Measurements from ENCODE around the gene RBMS3.
"Not testable (repeated sequence)": the region's sequence is repeated elsewhere in the genome, so short reads cannot be mapped to it uniquely, and the experiment has no call there.

Gene RBMS3

DNA sequence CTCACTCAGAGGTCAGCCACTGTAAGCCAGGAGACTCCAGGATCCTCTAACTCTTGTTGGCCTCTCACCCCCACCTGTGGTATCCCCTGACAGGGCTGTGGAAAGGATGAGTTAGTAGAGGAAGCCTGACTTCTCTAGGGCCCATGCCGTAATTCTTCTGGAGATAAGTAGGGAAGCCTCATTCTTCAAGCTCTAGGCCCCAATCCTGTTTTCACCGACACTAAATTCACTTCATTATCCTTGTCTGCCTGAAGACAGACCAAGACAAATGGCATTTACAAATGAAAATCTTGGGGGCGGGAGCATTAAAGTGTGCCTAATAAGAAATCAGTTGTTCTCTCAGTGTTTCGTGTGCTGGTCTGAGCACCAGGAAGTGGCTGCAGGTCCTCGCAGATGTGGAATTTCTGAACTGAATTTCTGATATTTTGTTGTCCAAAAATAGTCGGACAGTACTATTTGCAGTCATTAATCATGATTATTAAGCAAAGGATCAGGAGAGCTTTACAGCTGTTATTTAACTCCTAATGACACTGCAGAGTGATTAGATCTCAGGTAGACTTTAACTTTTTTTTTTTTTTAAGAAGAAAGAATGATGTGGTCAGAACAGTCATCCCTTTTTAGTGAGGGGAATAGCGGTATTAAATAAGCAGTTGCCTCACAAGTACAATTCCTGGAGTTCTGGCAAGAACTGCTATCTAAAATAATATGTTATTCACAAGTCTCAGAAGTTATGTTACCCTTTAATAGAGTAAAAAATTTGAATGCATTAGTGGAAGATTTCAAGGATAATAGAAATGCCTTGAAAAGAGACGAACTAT is 58.4 kb downstream of the RBMS3 start:
- no peak for DNase-seq (ENCODE audit: low read depth)

DNA sequence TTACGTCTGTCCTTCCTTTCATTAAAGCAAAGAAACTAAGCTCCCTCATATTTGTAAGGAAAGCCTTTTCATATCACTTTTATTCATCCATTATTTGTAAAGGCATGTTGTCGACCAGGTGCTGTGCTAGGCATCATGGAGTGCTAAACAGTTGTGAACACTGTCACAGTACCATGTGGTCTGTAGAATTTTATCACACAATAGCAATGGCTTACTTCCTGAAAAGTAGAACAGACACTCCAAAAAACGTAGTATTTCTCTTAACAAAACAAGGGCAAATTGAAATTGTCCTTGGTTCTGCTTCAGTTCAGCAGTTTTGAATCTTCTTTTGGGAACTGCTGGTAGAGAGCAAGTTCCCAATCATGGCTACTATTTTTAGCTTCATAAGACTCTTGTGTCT is 63.3 kb downstream of the RBMS3 start:
- no peak for DNase-seq (ENCODE audit: low read depth)

DNA sequence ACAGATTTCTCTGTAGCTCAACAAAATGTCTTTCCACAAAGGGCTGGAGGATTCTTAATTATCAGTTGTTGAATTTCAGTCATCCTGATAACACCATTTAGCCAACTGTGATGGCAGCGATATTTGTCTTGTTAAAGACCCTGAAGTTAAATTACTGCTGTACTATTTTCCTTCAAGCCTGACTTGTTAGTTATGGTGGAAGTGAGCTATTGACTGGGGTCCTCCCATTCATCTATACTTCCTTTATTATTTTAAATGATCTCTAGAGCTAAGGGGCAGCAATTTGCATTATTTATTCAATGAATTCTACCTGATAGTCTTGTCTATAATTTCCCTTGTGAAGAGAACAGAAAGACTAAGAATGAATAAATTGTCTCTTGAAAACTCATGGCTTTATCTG is 64.1 kb downstream of the RBMS3 start:
- no peak for DNase-seq (ENCODE audit: low read depth)

DNA sequence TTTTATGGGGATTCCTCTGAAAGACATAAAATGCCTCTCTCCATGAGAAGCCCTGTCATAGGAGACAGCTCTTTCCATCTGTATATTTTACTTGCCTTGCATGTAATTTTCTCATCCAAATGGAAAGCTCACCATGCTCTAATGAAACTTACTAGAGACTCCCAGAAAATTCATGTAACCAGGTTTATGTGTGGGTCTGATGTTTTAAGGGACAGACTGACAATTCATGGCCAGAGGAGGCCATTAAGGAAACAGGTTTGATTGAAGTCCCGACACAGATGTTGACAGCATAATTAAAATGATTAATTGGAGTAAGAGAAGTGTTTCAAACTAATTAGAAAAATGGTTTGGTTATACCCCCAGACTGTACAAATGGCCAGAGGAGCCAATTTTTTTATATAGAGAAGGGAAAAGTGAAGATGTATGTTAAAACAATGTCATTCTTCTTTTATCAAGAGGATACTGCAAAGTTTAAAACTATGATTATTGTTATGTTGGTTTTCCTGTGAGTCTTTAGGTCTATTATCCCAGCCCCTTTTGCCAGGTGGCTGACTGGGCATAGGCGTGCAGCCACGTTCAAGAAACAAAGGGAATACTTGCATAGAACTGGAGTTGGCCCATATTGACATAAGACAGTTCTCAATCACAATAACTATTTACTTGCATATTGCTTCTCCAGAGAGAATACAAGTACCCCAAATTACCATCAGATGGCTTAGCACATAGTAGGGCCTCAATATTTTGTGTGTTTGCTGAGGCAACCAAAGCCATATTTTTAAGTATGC is 64.8 kb downstream of the RBMS3 start:
- DNase-seq (ENCODE audit: low read depth): no peak

DNA sequence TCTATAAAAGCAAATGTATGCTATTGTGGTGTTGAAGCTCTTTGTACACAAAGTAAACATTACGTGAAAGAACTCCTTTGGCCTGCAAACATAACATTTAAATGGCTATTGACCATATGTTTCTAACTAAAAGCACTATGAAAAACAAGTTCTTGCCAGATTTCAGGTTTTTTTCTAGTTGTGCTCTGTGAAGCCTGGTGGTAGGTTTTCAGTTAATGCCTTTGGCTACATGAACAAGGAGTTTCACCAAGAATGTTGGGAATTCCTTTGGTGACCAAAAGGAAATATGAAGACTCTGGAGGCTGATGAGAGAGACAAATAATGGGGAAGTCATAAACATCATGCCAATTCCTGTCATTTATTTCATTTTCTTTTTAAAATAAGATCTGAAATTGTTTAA is 66.0 kb downstream of the RBMS3 start:
- DNase-seq (ENCODE audit: low read depth): no peak

DNA sequence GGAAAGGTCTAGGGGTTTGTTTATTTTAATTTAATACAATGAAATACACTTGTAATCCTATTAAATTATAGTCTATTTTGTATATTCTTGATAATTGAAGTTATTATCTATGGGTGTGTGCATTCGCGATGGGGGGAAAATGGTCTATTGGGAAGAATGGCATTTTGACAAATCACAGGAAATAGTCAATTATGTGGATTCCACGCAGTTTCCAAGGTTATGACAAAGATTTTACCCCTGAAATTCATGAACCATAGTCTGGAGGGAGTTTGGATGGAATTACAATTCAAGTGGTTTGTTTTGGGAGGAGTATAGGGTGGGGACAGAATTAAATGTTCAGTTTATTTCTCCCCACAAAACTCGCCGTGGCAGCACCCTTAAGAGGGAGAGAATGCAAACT is 66.5 kb downstream of the RBMS3 start:
- no peak for DNase-seq (ENCODE audit: low read depth)

DNA sequence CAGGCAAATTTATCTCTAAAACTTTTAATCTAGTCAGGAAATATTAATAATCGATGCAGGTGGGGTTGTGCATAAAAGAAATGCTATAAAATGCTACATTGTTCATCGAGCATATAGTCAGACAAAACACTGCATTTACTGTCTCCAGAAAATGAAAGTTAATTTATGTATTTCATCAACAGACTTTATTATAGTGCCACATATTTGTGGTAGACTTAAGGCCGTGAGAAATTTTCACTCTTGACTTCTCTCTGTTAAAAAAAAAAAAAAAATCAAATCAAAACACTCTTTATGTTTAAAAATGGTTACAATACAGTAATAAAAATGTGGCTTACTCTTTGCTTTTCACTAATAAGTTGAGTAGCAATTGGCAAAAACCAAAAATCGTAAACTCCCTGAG is 67.4 kb downstream of the RBMS3 start:
- DNase-seq (ENCODE audit: low read depth): no peak

DNA sequence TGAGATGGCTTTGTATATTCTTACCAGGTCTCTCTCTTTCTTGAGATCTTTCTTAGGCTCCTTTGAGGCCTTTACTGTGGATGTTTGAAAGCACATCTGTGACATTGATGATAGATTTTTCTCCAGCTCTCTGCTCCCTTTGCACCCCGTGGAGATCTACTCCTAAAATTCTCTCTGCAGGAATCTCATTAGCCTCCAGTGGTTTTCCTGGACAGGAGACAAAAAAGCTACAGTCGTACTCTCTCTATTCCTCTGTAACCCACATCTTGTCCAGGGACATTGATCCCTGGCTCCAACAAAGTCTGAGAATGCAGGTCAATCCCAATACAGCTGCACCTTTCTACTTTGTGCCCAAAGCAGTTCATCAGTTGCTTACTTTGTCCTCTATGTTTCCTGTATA is 68.2 kb downstream of the RBMS3 start:
- no peak for DNase-seq (ENCODE audit: low read depth)

DNA sequence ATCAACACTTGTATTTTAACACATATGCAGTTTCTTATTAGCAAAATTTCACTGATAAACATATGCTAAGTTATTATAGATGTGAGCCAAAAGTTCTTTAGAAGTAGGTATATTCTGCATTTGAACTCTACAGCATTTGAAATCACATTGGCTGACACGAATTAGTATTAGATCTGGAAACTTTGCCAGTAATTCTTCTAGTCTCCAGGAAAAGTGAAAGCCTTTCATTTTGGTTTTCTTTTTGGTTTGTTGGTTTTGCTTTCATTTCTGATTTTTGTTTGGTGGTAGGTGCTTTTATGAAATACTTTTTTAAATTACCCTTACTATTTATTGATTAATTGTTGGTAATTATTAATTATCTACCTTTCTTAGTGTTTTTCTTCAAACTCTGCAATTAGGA is 72.9 kb downstream of the RBMS3 start:
- DNase-seq (ENCODE audit: low read depth): no peak

DNA sequence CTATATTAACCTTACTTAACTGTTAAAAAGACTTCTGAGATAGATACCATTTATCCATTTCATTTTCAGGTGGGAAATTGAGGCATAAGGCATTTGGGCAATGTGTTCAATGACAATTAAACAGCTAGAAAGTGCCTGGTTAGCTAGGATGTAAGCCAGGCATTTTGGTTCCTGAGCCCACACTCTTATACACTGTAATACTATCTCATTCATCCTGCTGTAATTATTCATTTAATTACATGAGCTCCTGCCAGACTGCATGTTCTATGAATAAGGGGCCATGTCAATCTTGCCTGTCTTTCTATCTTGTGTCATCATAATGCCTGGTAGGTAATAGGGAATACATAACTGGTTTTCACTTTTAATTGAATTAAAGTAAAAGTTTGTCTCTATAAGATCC is 74.0 kb downstream of the RBMS3 start:
- no peak for DNase-seq (ENCODE audit: low read depth)

DNA sequence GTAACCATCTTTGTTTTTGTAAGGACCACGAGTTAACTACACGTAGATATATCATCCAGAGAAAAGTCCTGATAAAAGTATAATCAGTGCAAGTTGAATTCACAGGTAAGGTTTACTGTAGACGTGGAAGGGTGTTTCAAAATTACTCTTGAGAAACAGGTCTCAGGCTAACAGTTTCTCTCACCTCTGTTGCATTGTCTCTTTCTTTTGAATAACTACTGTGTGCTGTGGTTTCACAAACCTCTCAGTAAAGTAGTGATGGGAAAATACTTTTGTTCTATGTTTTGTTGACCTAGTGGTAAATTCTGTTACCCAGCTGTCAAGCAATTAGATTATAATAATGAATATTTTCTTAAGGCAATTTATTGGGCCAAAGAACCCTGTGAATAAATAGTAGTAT is 75.2 kb downstream of the RBMS3 start:
- DNase-seq (ENCODE audit: low read depth): no peak

DNA sequence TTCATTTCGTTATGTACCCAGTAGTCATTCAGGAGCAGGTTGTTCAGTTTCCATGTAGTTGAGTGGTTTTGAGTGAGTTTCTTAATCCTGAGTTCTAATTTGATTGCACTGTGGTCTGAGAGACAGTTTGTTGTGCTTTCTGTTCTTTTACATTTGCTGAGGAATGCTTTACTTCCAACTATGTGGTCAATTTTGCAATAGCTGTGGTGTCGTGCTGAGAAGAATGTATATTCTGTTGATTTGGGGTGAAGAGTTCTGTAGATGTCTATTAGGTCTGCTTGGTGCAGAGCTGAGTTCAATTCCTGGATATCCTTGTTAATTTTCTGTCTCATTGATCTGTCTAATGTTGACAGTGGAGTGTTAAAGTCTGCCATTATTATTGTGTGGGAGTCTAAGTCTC is 79.4 kb downstream of the RBMS3 start:
- DNase-seq (ENCODE audit: low read depth): not testable (repeated sequence)

DNA sequence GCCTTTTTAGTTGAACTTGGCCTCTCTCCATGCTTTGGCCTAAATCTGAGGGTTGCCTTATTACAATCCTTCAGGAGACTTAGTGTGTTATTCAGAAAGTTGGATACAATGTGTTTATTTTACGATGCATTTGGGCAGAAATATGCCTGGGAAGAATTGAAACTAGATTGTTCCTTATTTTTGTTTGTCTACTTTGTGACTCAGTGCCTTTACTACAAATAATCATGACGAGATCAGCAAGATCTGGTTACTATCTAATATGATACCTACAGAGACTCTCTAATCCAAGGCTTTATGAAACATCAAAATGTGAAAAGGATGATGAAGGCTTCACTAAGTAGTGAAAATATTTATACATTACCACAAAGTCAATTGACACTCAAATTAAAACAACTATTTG is 82.2 kb downstream of the RBMS3 start:
- DNase-seq (ENCODE audit: low read depth): no peak

DNA sequence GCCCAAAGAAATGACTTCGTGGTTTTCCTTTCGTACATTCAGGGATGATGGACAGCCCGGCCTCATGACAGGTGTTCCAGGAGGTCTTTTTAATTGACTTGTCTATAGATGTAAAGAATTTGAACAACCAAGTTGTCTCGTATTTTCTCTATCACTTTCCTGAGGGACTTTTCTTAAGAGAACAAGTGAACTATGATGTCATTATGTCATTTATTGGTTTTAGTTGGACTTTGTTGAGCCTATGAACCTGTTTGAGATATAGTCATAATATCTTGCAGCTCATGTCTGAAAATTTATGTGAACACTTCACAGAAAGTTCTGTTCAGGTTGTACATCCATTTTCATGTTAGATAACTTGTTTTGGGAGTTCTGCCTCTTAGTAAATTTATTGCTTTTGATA is 89.2 kb downstream of the RBMS3 start:
- no peak for DNase-seq (ENCODE audit: low read depth)

DNA sequence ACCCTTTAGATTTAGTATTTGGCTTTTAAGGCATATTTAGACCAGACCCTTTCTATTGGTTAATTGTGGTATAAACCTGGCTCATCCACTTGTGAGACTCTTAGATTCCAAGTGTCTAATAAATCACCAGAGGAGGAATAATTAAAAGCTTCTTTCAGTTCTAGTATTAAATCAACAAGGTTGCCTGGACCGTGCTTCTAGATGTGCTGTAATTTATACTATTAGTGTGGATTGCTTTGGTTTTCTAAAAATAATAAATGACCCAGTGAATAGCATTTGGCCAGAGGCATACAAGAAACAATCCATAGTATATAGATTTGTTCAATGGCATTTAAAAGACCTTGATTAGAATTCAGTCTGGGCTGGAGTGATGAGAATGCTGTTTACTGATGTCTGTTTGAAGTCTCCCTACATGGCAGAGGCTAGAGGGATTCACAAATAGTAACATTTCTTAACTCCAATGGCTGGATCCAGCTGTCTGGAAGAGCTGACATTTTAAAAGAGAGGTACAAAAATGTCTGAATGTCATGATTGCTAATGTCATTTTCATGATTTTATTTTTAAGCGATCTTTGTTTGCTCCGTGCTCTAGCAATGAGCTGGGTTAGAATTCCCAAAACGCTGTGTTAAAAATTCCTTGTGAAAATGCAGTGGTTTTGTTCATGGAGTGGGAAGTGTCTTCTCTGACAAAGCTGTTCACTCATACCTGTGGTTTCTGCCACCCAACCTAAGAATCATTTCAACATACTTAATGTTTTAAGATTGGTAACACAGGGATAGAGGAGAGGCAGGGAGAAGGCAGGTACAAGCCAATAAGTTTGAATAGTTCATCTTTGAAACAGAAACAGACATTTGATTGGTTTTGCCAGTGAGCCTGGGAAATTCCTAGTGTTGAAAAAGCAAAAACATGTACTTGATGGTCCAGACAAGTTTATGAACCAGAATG is 89.9 kb downstream of the RBMS3 start:
- DNase-seq (ENCODE audit: low read depth): no peak

DNA sequence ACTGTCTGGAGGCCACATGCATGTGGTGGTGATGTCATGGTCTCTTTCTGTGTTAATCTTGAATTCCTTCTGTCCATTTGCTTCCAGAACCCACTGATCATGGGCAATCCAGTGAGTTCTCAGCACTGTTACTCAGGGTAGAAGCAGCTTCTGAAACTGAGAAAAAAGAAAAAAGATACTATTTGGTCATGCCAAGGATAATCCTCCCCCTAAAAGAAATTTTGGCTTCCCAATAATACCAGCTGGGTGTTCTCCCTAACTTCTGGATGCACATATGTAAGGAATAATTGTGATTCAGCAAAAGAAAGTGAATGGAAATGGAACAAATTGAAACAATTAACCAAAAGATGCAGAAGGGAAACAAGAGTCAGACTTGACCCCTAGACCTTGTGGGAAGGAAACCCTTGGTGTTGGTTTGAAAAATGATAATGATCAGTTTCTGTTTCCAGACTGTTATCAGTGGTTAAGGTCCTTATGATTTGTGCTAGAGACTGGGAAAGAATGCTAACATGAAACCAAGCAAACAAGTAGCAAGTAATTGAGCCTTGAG is 92.3 kb downstream of the RBMS3 start:
- DNase-seq (ENCODE audit: low read depth): no peak

DNA sequence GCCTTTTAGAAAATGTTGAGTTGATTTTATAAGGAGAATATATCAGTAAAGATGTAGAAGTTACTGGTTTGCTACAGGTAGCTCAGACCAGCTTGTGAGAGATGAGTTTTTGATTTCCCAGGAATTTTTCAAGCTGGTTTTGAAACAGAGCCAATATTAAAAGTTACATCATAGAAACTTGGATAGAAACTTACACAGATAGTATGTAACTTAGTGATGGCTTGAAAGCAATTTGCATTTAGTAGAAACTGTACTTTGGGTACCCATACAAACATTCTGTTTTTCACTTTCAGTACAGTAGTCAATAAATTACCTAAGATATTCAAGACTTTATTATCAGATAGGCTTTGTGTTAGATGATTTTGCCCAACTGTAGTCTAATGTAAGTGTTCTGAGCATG is 93.4 kb downstream of the RBMS3 start:
- no peak for DNase-seq (ENCODE audit: low read depth)

DNA sequence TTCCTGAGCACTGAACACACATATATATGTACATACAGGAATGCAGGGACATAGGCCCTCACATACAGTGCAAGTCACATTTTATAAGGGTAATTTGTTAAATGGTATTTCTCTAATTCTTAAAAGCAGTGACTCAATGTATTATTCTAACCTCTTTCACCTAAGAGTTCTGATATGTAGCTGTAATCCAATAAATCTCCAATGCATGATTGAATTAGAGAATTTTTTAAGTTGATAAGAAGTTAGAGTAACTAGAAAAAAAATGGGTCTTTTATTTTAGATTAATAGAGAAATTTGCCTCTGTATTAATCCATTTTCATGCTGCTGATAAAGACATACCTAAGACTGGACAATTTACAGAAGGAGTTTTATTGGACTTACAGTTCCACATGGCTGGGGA is 98.2 kb downstream of the RBMS3 start:
- DNase-seq (ENCODE audit: low read depth): no peak

DNA sequence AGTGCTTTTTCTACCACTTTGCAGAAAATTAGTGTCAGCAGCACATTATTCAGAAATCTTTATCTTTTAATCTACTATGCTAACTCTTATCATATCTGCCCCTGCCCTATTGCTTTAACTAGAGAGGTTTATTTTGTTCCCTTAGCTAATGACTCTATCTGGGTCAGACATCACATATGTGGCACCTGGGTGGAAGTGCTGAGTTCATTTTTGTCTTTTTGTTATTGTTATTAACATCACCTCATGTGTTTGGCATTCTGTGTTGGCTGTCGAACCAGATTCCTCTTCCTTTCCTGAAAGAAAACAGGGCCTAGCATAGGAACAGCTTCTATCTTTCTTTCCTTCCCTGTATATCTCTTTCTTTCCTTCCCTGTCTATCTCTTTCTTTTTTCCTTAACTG is 100.7 kb downstream of the RBMS3 start:
- no peak for DNase-seq (ENCODE audit: low read depth)

DNA sequence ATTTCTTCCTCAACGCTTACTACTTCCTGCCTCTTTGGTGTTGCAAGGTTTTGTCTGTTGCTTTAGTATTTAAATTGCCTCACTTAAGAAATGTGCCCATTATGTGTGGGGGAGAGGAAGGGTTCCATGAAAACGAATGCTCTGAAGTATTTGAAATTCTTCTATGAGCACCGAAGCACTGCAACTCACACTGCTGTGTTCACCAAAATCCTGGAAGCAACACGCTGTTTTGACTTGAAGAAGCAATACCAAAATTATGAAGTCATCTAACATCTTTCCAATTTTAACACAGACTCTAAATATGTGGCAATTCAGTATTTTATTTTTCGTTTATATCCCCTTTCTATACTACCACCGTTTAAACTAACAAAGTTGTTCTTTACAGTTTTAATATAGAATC is 101.5 kb downstream of the RBMS3 start:
- no peak for DNase-seq (ENCODE audit: low read depth)

DNA sequence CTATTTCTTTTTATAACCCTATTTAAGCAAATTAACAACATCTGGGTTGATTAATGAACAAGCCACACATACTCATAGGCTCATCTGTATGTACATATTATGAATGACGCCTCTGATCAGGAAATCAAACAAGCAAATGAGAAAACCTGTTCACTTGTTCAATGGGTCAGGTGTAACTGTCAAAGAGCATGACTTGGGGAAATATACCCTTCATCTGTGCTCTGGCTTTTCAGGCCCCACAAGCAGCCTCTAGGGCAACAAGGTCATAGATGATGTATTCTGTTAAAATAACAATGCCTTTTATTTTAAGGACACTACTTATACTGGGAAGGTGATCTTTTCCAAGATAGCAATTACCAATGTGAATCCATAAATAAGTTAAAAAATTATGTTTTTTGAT is 102.0 kb downstream of the RBMS3 start:
- DNase-seq (ENCODE audit: low read depth): no peak

DNA sequence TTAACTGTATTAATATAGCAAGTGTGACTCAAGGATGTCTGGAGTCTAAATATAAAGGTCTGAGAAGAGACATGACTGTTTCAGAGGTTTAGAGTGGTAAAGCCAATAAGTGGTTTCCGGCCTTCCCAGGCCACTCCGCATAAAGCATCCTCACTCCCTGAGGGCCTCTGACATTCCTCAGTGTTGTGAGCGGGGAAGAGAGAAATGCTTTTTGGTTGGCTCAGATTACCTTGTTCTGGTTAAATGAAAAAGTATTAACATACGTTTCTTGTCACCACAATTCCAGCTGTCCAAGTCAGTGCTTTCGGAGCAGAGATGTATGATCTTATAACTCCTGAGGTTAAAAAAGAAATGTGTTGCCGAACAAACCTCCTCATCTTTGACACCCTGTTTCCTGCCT is 103.8 kb downstream of the RBMS3 start:
- no peak for DNase-seq (ENCODE audit: low read depth)

Measured in stimulated activated CD8-positive, alpha-beta memory T cell treated with anti-CD3 and anti-CD28 coated beads, Interleukin-15, amount 100 ng/mL, for 24 hours (primary cell).